HepG2 (cell line): ENCODE data around the gene GFOD1. TPM values are rescaled to one million over a fixed set of nuclear protein-coding genes. Genes with fewer than 3 reads are reported as not detected.
A peak's percentile ranks its signal among the peaks of the same experiment; 100 is the strongest.

Experiments used
- ATAC-seq: fragments of 200-7000 bp; cut with Tn5 transposase; 3 replicates; pipeline ENCODE4 v1.9.1; 2020; ENCODE audit warnings: mild to moderate bottlenecking, moderate library complexity
- BruUV-seq: library from RNA; stranded (reverse); fragments of 400-500 nt; replicated peaks from 2 replicates; lab custom pipeline; 2021; lab: Mats Ljungman, UMichigan
- CTCF ChIA-PET: fragments of 300-600 bp; formaldehyde crosslinking; extraction: SDS; loops from one replicate; lab custom pipeline; 2021; ENCODE audit warnings: low total read pairs, inconsistent platforms, low intra/inter-chr PET ratio; lab: Yijun Ruan, JAX
- POLR2A ChIA-PET: fragments of 350-600 bp; sonication (Branson Sonifier 250); formaldehyde crosslinking; loops from one replicate; lab custom pipeline; 2020; ENCODE audit warnings: antibody characterized with exemption, inconsistent platforms; lab: Yijun Ruan, JAX
- DNase-seq: peaks from one replicate; pipeline ENCODE4 v3.0.0-alpha.2; 2015; ENCODE audit warnings: low spot score
- FAIRE-seq: peaks from 3 replicates; lab custom pipeline; 2011; peaks lifted over from hg19 to GRCh38; lab: Jason Lieb, UNC
- H2AFZ ChIP-seq: one replicate; pipeline ENCODE4 v1.6.1; 2011; ENCODE audit warnings: low read length, inconsistent platforms
- H3K27ac ChIP-seq: fragments of 300-600 bp; 3 replicates; pipeline ENCODE4 v1.8.0; 2011; ENCODE audit warnings: mixed run types, mild to moderate bottlenecking, mixed read lengths, low read length, inconsistent platforms; ENCODE audit not compliant: insufficient read depth; ENCODE audit errors: extremely low read length
- H3K27me3 ChIP-seq, 2 experiments: fragments of 200-600 bp in 1 of 2; 2 replicates in 1 of 2; 3 replicates in 1 of 2; pipeline versions ENCODE4 v1.6.0 to v1.8.0; 2011; ENCODE audit warnings: low read length in 2 of 2, mild to moderate bottlenecking in 2 of 2, moderate library complexity in 2 of 2, inconsistent platforms in 1 of 2; ENCODE audit not compliant: insufficient read depth in 2 of 2, control insufficient read depth in 1 of 2
- H3K36me3 ChIP-seq, 2 experiments: fragments of 200-600 bp in 1 of 2; replicated peaks in 1 of 2; 2 replicates in 1 of 2; 3 replicates in 1 of 2; pipeline versions ENCODE4 v1.5.1 to v1.8.0; 2011; ENCODE audit warnings: low read length in 2 of 2, inconsistent platforms in 1 of 2; ENCODE audit not compliant: insufficient read depth in 2 of 2, control insufficient read depth in 1 of 2
- H3K4me1 ChIP-seq: 2 replicates; pipeline ENCODE4 v1.5.1; 2012; ENCODE audit warnings: low read length, inconsistent platforms; ENCODE audit not compliant: insufficient read depth
- H3K4me2 ChIP-seq: 2 replicates; pipeline ENCODE4 v1.6.0; 2011; ENCODE audit warnings: low read depth, low read length, inconsistent platforms
- H3K4me3 ChIP-seq, 3 experiments: fragments of 200-600 bp in 1 of 3; sonication (generic), shearing (Covaris generic) in 1 of 3; replicated peaks in 1 of 3; 2 replicates each; pipeline ENCODE4 v1.5.1; 2011 to 2016; ENCODE audit warnings: low read length in 3 of 3, inconsistent platforms in 2 of 3, low read depth in 2 of 3, mild to moderate bottlenecking in 2 of 3, control low read depth in 1 of 3, mixed read lengths in 1 of 3; ENCODE audit not compliant: insufficient read depth in 1 of 3
- H3K79me2 ChIP-seq: one replicate; pipeline ENCODE4 v1.6.1; 2011; ENCODE audit warnings: low read length, inconsistent platforms; ENCODE audit not compliant: insufficient read depth
- H3K9ac ChIP-seq: 2 replicates; pipeline ENCODE4 v1.6.0; 2011; ENCODE audit warnings: mild to moderate bottlenecking, low read depth, low read length, inconsistent platforms; ENCODE audit not compliant: insufficient read depth
- H3K9me3 ChIP-seq: 2 replicates; pipeline ENCODE4 v1.5.1; 2012; ENCODE audit warnings: mild to moderate bottlenecking, low read length
- H4K20me1 ChIP-seq: 2 replicates; pipeline ENCODE4 v1.6.0; 2011; ENCODE audit warnings: inconsistent platforms, mild to moderate bottlenecking, low read length, moderate library complexity; ENCODE audit not compliant: insufficient read depth
- BATF2 ChIP-seq: sonication (generic); formaldehyde crosslinking; IDR thresholded peaks from 2 replicates; pipeline ENCODE4 v1.8.0; 2022; ENCODE audit warnings: mild to moderate bottlenecking, missing genetic modification reagents, moderate library complexity
- TBX2 ChIP-seq: sonication (generic); formaldehyde crosslinking; IDR thresholded peaks from 2 replicates; pipeline ENCODE4 v1.5.0; 2020; ENCODE audit warnings: missing genetic modification reagents, mild to moderate bottlenecking, borderline replicate concordance
- ZBTB33 ChIP-seq: sonication (generic); formaldehyde crosslinking; IDR thresholded peaks from 2 replicates; pipeline ENCODE4 v1.4.0; 2020; ENCODE audit warnings: missing genetic modification reagents
- WGBS: methylation state at CpG from one replicate; pipeline ENCODE4 v1.1.6; 2017; ENCODE audit warnings: low lambda C conversion rate; 5-methylcytosine and 5-hydroxymethylcytosine counted together
- in situ Hi-C: cut with HindIII; loops from 2 replicates; pipeline ENCODE4 v1.10.0; 2017; ENCODE audit warnings: low pct_unique_long_range_greater_than_20kb; ENCODE audit not compliant: extremely low pct_ligation_motif_present
- intact Hi-C: fragments of 100-400 bp; cut with micrococcal nuclease; formaldehyde crosslinking; loops from one replicate; pipeline ENCODE4 v1.10.0; 2022; ENCODE audit not compliant: unreplicated experiment
- polyA plus RNA-seq, 8 experiments: library from polyadenylated mRNA; depleted of rRNA in 3 of 8; stranded (reverse) in 7 of 8; unstranded in 1 of 8; fragments of >200 nt; fragmentation: Illumina TruSeq in 4 of 8; extraction: Trizol in 4 of 8; gene quantifications; 2 replicates each; pipeline versions ENCODE4 v1.2.1 to v1.2.3, GENCODE V29; 2011 to 2016; ENCODE audit warnings: low read depth in 4 of 8, missing spikeins in 1 of 8, mixed read lengths in 1 of 8; ENCODE audit not compliant: insufficient read depth in 1 of 8
- total RNA-seq, 5 experiments: library from RNA; depleted of rRNA; stranded (reverse); fragments of >200 nt; fragmentation: Illumina TruSeq; extraction: Trizol; gene quantifications; 2 replicates each; pipeline ENCODE4 v1.2.3, GENCODE V29; 2016; ENCODE audit warnings: low read depth in 1 of 5

GFOD1 gene
- total and polyA plus RNA-seq, 2 of the 13 experiments (the other 11 are each of a cell fraction or from before 2014, with no cell fraction given), result 1.9 to 6.4 TPM

- no peak for TF ChIP-seq TBX2 (CRISPR knock-in tag)
- TF ChIP-seq, all 625 proteins: peak for 0
Observed at GRCh38 chr6:13468839-13469238, 18.6 kb downstream of the GFOD1 start (continued).

GRCh38 chr6:13467216-13467600 is 20.2 kb downstream of the GFOD1 start:
- H3K9ac ChIP-seq, result no peak overlapping the region
- intact Hi-C loops, result no loop called here
- CTCF ChIA-PET, result no interaction called here
- in situ Hi-C loops, result no loop called here
- H3K27ac ChIP-seq, result no peak overlapping the region
- 92% methylated on average over 3 of the region's 3 CpGs for WGBS
- POLR2A ChIA-PET, result no interaction called here
- H3K4me2 ChIP-seq, result no peak overlapping the region
- no peak overlapping the region for H2AFZ ChIP-seq
- peak; percentile 91 for TF ChIP-seq ZBTB33 (CRISPR knock-in tag)
- TF ChIP-seq BATF2 (CRISPR knock-in tag), result no peak
- no peaks in the 10 kb centered on the region; a peak in 1 of 5 replicates for H3K36me3 ChIP-seq
- no peaks in the 10 kb centered on the region for H3K27me3 ChIP-seq
- FAIRE-seq (no peak), ATAC-seq (no peak; the same call in 2 of the 3 replicates), DNase-seq (no peak)
- H3K79me2 ChIP-seq, result no peaks in the 10 kb centered on the region
- BruUV-seq, result no TSS peak
- no peaks in the 10 kb centered on the region for H4K20me1 ChIP-seq
- no peak overlapping the region for H3K4me3 ChIP-seq
- peaks cover 11% of the 10 kb centered on the region for H3K4me1 ChIP-seq
- H3K9me3 ChIP-seq, result no peaks in the 10 kb centered on the region
